Parathyroid adenoma (tissue), 2 donors: ENCODE data around the gene CALHM4.

Source experiments
- H2AFZ ChIP-seq: fragments of 300-600 bp; sonication (generic); one replicate; pipeline ENCODE4 v1.7.0; 2017; ENCODE audit warnings: antibody characterized with exemption, mild to moderate bottlenecking
- H3K27ac ChIP-seq: fragments of 300-600 bp; sonication (generic); one replicate; pipeline ENCODE4 v1.7.0; 2017
- H3K27me3 ChIP-seq: fragments of 300-600 bp; sonication (generic); one replicate; pipeline ENCODE4 v1.7.0; 2017; ENCODE audit warnings: low read length; ENCODE audit not compliant: control insufficient read depth, insufficient read depth
- H3K36me3 ChIP-seq: fragments of 300-600 bp; sonication (generic); one replicate; pipeline ENCODE4 v1.7.0; 2017; ENCODE audit warnings: low read length; ENCODE audit not compliant: control insufficient read depth, insufficient read depth
- H3K4me1 ChIP-seq: fragments of 300-600 bp; sonication (generic); one replicate; pipeline ENCODE4 v1.7.0; 2017; ENCODE audit warnings: control low read depth
- H3K4me2 ChIP-seq: fragments of 300-600 bp; sonication (generic); one replicate; pipeline ENCODE4 v1.7.0; 2017; ENCODE audit warnings: low read length
- H3K4me3 ChIP-seq: fragments of 300-600 bp; sonication (generic); one replicate; pipeline ENCODE4 v1.7.0; 2017; ENCODE audit warnings: low read depth, low read length
- H3K79me2 ChIP-seq: fragments of 300-600 bp; sonication (generic); one replicate; pipeline ENCODE4 v1.7.0; 2017; ENCODE audit warnings: control low read depth
- H3K9ac ChIP-seq: fragments of 300-600 bp; sonication (generic); one replicate; pipeline ENCODE4 v1.7.0; 2017; ENCODE audit warnings: mild to moderate bottlenecking
- H3K9me3 ChIP-seq: fragments of 300-600 bp; sonication (generic); one replicate; pipeline ENCODE4 v1.7.0; 2017; ENCODE audit warnings: low read length; ENCODE audit not compliant: control insufficient read depth
- TF ChIP-seq, protein P1 (sequence below): fragments of 300-600 bp; sonication (generic); IDR thresholded peaks from one replicate; pipeline ENCODE4 v1.7.0; 2017; ENCODE audit warnings: antibody characterized with exemption, mild to moderate bottlenecking
- donor health status: primary hyperparathyroidism.

Gene CALHM4

DNA sequence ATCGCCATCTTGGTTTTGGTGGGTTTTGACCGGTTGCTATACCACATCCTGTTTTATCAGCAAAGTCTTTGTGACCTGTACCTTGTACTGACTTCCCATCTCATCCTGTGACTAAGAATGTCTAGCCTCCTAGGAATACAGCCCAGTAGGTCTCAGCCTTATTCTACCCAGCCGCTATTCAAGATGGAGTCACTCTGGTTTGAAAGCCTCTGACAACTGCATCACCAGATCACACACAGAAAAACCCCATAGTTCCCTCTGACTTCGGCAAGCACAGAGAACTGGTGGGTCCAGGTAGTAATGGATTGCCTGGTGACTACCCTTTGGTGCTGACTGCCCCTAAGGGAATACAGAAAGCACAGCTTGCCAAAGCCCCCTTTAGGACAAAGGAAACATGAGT is 52.4 kb downstream of the CALHM4 start:
- H3K9ac ChIP-seq: no peak overlapping the region
- no peaks in the 10 kb centered on the region for H3K9me3 ChIP-seq
- no peak overlapping the region for H3K4me2 ChIP-seq
- TF ChIP-seq, protein P1, sequence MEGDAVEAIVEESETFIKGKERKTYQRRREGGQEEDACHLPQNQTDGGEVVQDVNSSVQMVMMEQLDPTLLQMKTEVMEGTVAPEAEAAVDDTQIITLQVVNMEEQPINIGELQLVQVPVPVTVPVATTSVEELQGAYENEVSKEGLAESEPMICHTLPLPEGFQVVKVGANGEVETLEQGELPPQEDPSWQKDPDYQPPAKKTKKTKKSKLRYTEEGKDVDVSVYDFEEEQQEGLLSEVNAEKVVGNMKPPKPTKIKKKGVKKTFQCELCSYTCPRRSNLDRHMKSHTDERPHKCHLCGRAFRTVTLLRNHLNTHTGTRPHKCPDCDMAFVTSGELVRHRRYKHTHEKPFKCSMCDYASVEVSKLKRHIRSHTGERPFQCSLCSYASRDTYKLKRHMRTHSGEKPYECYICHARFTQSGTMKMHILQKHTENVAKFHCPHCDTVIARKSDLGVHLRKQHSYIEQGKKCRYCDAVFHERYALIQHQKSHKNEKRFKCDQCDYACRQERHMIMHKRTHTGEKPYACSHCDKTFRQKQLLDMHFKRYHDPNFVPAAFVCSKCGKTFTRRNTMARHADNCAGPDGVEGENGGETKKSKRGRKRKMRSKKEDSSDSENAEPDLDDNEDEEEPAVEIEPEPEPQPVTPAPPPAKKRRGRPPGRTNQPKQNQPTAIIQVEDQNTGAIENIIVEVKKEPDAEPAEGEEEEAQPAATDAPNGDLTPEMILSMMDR: no peak
- no peak overlapping the region for H3K27ac ChIP-seq
- H2AFZ ChIP-seq: no peak overlapping the region
- no peak overlapping the region for H3K4me3 ChIP-seq
- H3K27me3 ChIP-seq: no peaks in the 10 kb centered on the region
- H3K79me2 ChIP-seq: no peaks in the 10 kb centered on the region
- H3K36me3 ChIP-seq: no peaks in the 10 kb centered on the region
- no peaks in the 10 kb centered on the region for H3K4me1 ChIP-seq
